RWPE2 (cell line): ENCODE measurements around the gene OLFML2B.

Source experiments
- ATAC-seq: fragments of 200-7000 bp; cut with Tn5 transposase; 3 replicates; pipeline ENCODE4 v1.9.1; 2021; ENCODE audit warnings: low read depth
- DNase-seq: peaks from one replicate; pipeline ENCODE4 v3.0.0-alpha.2; 2020; ENCODE audit warnings: low spot score
- H3K27ac ChIP-seq: fragments of 450-650 bp; 2 replicates; pipeline ENCODE4 v1.5.1; 2017; ENCODE audit warnings: mild to moderate bottlenecking; ENCODE audit not compliant: poor library complexity, severe bottlenecking
- H3K27me3 ChIP-seq: fragments of 250-450 bp; sonication (Bioruptor Pico); 2 replicates; pipeline ENCODE4 v1.5.1; 2021; ENCODE audit warnings: mild to moderate bottlenecking, moderate library complexity; ENCODE audit not compliant: insufficient read depth, poor library complexity, severe bottlenecking
- H3K36me3 ChIP-seq: fragments of 250-450 bp; sonication (Bioruptor Pico); 2 replicates; pipeline ENCODE4 v1.5.1; 2020; ENCODE audit warnings: low read depth, mild to moderate bottlenecking, moderate library complexity
- H3K4me1 ChIP-seq: fragments of 250-450 bp; sonication (Bioruptor Pico); 2 replicates; pipeline ENCODE4 v1.5.1; 2021; ENCODE audit warnings: mild to moderate bottlenecking, moderate library complexity; ENCODE audit not compliant: insufficient read depth, poor library complexity, severe bottlenecking
- H3K4me3 ChIP-seq: fragments of 250-450 bp; sonication (Bioruptor Pico); 2 replicates; pipeline ENCODE4 v1.5.1; 2021; ENCODE audit warnings: mild to moderate bottlenecking, moderate library complexity; ENCODE audit not compliant: severe bottlenecking
- H3K9me3 ChIP-seq: fragments of 250-450 bp; sonication (Bioruptor Pico); 2 replicates; pipeline ENCODE4 v1.5.1; 2021; ENCODE audit warnings: mild to moderate bottlenecking, moderate library complexity; ENCODE audit not compliant: severe bottlenecking
- CTCF ChIP-seq: fragments of 450-650 bp; IDR thresholded peaks from one replicate; pipeline ENCODE4 v1.5.1; 2017; ENCODE audit warnings: mild to moderate bottlenecking, moderate library complexity; ENCODE audit not compliant: poor library complexity, severe bottlenecking

The OLFML2B gene

DNA sequence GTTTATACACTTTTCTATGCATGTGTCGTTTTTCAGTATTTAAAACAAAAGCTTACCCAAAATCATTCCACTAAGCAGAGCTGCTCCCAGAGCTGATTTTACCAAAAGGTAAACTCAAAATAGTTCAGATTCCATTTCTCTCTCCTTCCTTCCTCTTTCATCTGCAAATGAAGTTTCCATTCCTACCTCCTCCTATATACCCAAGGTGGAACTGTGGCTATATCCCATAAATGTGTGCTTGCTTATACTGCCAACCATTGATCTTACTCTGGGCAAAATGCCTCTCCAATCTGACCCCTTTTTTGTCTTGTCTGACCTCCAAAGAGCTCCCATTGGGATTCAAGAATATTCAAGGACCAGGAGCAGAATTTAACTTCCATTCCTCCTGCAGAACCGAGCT is 9.5 kb downstream of the OLFML2B start:
- no peak for DNase-seq
- H3K36me3 ChIP-seq: no peaks in the 10 kb centered on the region
- ATAC-seq: no peak
- no peaks in the 10 kb centered on the region for H3K4me1 ChIP-seq
- H3K4me3 ChIP-seq: no peak overlapping the region
- no peaks in the 10 kb centered on the region for H3K27me3 ChIP-seq
- no peak overlapping the region for H3K27ac ChIP-seq
- no peaks in the 10 kb centered on the region for H3K9me3 ChIP-seq
- TF ChIP-seq CTCF: no peak

- no peaks in the 10 kb centered on the region for H3K4me1 ChIP-seq
- H3K9me3 ChIP-seq: no peaks in the 10 kb centered on the region
- H3K27ac ChIP-seq: no peak overlapping the region
- DNase-seq (no peak), ATAC-seq (no peak)
- no peak overlapping the region for H3K4me3 ChIP-seq
- no peak for TF ChIP-seq CTCF
- no peaks in the 10 kb centered on the region for H3K27me3 ChIP-seq
- H3K36me3 ChIP-seq: no peaks in the 10 kb centered on the region
These were observed 10.4 kb downstream of the OLFML2B start for GRCh38 chr1:162013289-162013688.

DNA sequence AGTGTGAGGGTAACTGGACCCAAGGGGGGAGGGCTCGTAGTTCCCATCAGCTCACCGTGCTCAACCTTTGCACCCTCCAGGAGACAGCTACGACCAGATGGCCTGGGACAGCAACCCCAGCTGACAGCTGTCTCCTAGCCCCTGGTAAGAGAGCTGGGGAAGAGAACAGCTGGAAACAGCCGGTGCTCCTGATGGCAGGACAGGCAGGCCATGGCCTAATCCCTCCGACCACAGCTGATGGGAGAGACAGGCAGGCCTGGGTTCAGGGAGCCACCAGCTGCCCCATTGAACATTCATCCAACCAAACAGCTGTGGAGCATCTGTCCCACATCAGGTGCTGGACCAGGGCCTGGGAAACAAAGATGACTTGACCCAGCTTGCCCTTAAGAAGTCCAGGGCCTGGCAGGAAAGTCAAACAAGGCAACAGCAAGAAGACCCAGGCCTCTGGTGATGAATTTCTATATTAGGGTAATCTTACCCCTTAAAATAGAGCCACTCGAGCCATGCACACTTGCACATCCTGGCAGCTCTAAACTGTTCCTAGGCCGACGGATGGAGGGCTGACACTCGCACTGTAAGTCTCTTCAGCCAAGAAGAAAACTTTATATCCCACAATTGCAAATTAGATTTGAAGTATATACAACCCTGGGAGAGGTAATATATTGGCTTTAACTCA is 12.2 kb downstream of the OLFML2B start:
- no peaks in the 10 kb centered on the region for H3K4me1 ChIP-seq
- no peak for TF ChIP-seq CTCF
- no peak overlapping the region for H3K27ac ChIP-seq
- H3K9me3 ChIP-seq: no peaks in the 10 kb centered on the region
- no peaks in the 10 kb centered on the region for H3K36me3 ChIP-seq
- H3K27me3 ChIP-seq: no peaks in the 10 kb centered on the region
- H3K4me3 ChIP-seq: no peak overlapping the region
- DNase-seq (no peak), ATAC-seq (no peak)

DNA sequence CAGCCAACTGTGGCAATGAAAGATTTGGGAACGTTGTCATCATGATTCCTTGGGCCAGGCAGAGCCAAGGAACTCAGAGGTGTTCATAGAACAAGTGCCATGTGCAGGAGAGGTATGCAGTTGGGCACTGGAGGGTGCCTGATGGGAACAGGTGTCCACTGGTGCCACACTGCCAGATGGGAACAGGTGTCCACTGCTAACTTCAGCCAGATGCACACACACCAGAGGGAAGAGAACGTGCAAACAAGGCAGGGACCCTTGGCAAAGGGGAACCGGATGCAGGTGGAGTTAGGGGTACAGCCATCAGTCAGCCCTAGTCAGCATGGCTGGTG is 13.5 kb downstream of the OLFML2B start:
- no peak for TF ChIP-seq CTCF
- H3K36me3 ChIP-seq: no peaks in the 10 kb centered on the region
- no peak for DNase-seq
- ATAC-seq: no peak
- H3K4me3 ChIP-seq: no peak overlapping the region
- no peak overlapping the region for H3K27ac ChIP-seq
- H3K4me1 ChIP-seq: no peaks in the 10 kb centered on the region
- H3K27me3 ChIP-seq: no peaks in the 10 kb centered on the region
- H3K9me3 ChIP-seq: no peaks in the 10 kb centered on the region

GRCh38 chr1:162009501-162010174 is 14.0 kb downstream of the OLFML2B start:
- no peak for TF ChIP-seq CTCF
- DNase-seq (no peak), ATAC-seq (no peak)
- H3K9me3 ChIP-seq: no peaks in the 10 kb centered on the region
- H3K27ac ChIP-seq: no peak overlapping the region
- H3K36me3 ChIP-seq: no peaks in the 10 kb centered on the region
- no peaks in the 10 kb centered on the region for H3K4me1 ChIP-seq
- no peaks in the 10 kb centered on the region for H3K27me3 ChIP-seq
- H3K4me3 ChIP-seq: no peak overlapping the region
